ENCODE data around the gene FAM174C.
"Not testable (repeated sequence)": the region's sequence is repeated elsewhere in the genome, so short reads cannot be mapped to it uniquely, and the experiment has no call there.

The FAM174C gene

GRCh38 chr19:1300744-1301490 lies 25.6 kb downstream of the FAM174C start:
- DNase-seq (ENCODE audit: low spot score): no peak

- DNase-seq (ENCODE audit: low spot score): no peak
Observed at GRCh38 chr19:1302533-1303239, 27.4 kb downstream of the FAM174C start.

GRCh38 chr19:1304197-1304924 lies 29.0 kb downstream of the FAM174C start:
- no peak for DNase-seq (ENCODE audit: low spot score)

- not testable (repeated sequence) for DNase-seq (ENCODE audit: low spot score)
Observed at GRCh38 chr19:1305354-1305753, 30.0 kb downstream of the FAM174C start.

GRCh38 chr19:1307320-1307719 lies 32.0 kb downstream of the FAM174C start:
- DNase-seq (ENCODE audit: low spot score): no peak

GRCh38 chr19:1307755-1308303 lies 32.5 kb downstream of the FAM174C start:
- no peak for DNase-seq (ENCODE audit: low spot score)

- no peak for DNase-seq (ENCODE audit: low spot score)
Observed at GRCh38 chr19:1308718-1309117, 33.4 kb downstream of the FAM174C start.

GRCh38 chr19:1309977-1310852 lies 34.9 kb downstream of the FAM174C start:
- DNase-seq (ENCODE audit: low spot score): no peak

- DNase-seq (ENCODE audit: low spot score): no peak
Observed at GRCh38 chr19:1310853-1311180, 35.5 kb downstream of the FAM174C start.

- no peak for DNase-seq (ENCODE audit: low spot score)
Observed at GRCh38 chr19:1311543-1312091, 36.3 kb downstream of the FAM174C start.

GRCh38 chr19:1312767-1313694 lies 37.7 kb downstream of the FAM174C start:
- DNase-seq (ENCODE audit: low spot score): no peak

- no peak for DNase-seq (ENCODE audit: low spot score)
Observed at GRCh38 chr19:1313695-1314613, 38.6 kb downstream of the FAM174C start.

GRCh38 chr19:1315470-1316166 lies 40.3 kb downstream of the FAM174C start:
- DNase-seq (ENCODE audit: low spot score): no peak

GRCh38 chr19:1316466-1316865 lies 41.1 kb downstream of the FAM174C start:
- no peak for DNase-seq (ENCODE audit: low spot score)

GRCh38 chr19:1317274-1318003 lies 42.1 kb downstream of the FAM174C start:
- no peak for DNase-seq (ENCODE audit: low spot score)

- no peak for DNase-seq (ENCODE audit: low spot score)
Observed at GRCh38 chr19:1318678-1319471, 43.5 kb downstream of the FAM174C start.

- not testable (repeated sequence) for DNase-seq (ENCODE audit: low spot score)
Observed at GRCh38 chr19:1320282-1320650, 44.9 kb downstream of the FAM174C start.
